Lung (tissue), 12 donors: ENCODE results near the gene RNASE12. TPM values are rescaled to one million over a fixed set of nuclear protein-coding genes. Genes with fewer than 3 reads are reported as not detected.

Experiments used
- ATAC-seq: fragments of 200-7000 bp; cut with Tn5 transposase; one replicate; pipeline ENCODE4 v1.9.1; 2020; ENCODE audit warnings: moderate number of reproducible peaks; ENCODE audit not compliant: insufficient read depth, low FRiP score
- DNase-seq, 3 donors: peaks; one replicate each; pipeline ENCODE4 v3.0.0-alpha.2; 2013 to 2017
- H3K27ac ChIP-seq, 2 donors: one replicate each; pipeline ENCODE4 v1.5.1; 2013; ENCODE audit warnings: mild to moderate bottlenecking in 2 of 2, moderate library complexity in 2 of 2, control low read depth in 1 of 2, inconsistent platforms in 1 of 2, low read depth in 1 of 2, low read length in 1 of 2
- H3K27me3 ChIP-seq, 3 donors: one replicate each; pipeline ENCODE4 v1.5.1; 2013; ENCODE audit warnings: low read length in 2 of 3; ENCODE audit not compliant: control insufficient read depth in 3 of 3, insufficient read depth in 3 of 3
- H3K36me3 ChIP-seq, 4 donors: one replicate each; pipeline ENCODE4 v1.5.1; 2013; ENCODE audit warnings: low read length in 4 of 4, mild to moderate bottlenecking in 1 of 4, moderate library complexity in 1 of 4; ENCODE audit not compliant: control insufficient read depth in 4 of 4, insufficient read depth in 4 of 4
- H3K4me1 ChIP-seq, 5 donors: one replicate each; pipeline ENCODE4 v1.5.1; 2013; ENCODE audit warnings: low read length in 5 of 5, mild to moderate bottlenecking in 2 of 5, moderate library complexity in 1 of 5; ENCODE audit not compliant: control insufficient read depth in 5 of 5, insufficient read depth in 5 of 5
- H3K4me3 ChIP-seq: one replicate; pipeline ENCODE4 v1.5.1; 2013; ENCODE audit warnings: mild to moderate bottlenecking, control low read depth, moderate library complexity
- H3K9ac ChIP-seq, 2 donors: one replicate each; pipeline ENCODE4 v1.5.1; 2013; ENCODE audit warnings: low read length in 2 of 2, control low read depth in 1 of 2; ENCODE audit not compliant: insufficient read depth in 1 of 2
- H3K9me3 ChIP-seq, 4 donors: one replicate each; pipeline ENCODE4 v1.5.1; 2013; ENCODE audit warnings: low read length in 3 of 4, mild to moderate bottlenecking in 1 of 4, moderate library complexity in 1 of 4; ENCODE audit not compliant: control insufficient read depth in 4 of 4, insufficient read depth in 3 of 4
- WGBS, 2 donors: extraction: QIAGEN DNeasy Blood & Tissue Kit; methylation state at CpG; one replicate each; pipeline ENCODE4 v1.1.7; 2013; 5-methylcytosine and 5-hydroxymethylcytosine counted together
- polyA plus RNA-seq, 2 donors: library from polyadenylated mRNA; stranded (reverse); fragments of 200-250 nt; gene quantifications; one replicate each; pipeline ENCODE4 v1.2.1, GENCODE V29; 2013
- total RNA-seq, 2 donors: library from RNA; depleted of rRNA in 1 of 2; stranded (reverse); fragments of >200 nt in 1 of 2; gene quantifications; one replicate each; pipeline ENCODE4 v1.2.1, GENCODE V29; 2014 to 2021
- TF ChIP-seq, protein P1 (sequence below): IDR thresholded peaks from 2 replicates; pipeline ENCODE4 v1.5.1; 2012; ENCODE audit warnings: mild to moderate bottlenecking; ENCODE audit errors: control extremely low read depth, extremely low read depth
- donor health status: control.
- donor health status: control.
- donor health status: Bipolar disorder and iron deficiency.
- donor health status: healthy.
- donor health status: DM: yes; HTN: yes; CAD: no.

RNASE12 gene
- total and polyA plus RNA-seq, 4 donors: not detected

DNA sequence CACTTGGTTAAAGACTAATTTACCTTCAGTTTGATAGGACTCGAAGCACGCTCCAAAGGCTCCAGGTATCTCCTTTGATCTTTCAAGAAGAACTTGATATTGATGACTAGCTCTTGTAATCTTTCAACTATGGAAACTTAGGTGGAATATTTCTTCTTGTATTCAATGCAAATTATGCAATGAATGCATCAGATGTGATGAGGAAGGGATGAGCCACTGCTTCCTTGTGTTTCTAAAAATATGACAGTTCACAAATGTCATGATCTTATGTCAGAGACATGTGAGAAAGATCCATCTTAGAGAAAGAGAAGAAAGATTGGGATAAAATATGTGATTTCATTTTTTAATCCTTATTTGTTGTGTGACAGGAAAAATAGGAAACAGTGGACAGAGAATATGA, 40.2 kb downstream of the RNASE12 start:
- no peaks in the 10 kb centered on the region for H3K36me3 ChIP-seq
- H3K9ac ChIP-seq: no peak overlapping the region
- no peaks in the 10 kb centered on the region for H3K9me3 ChIP-seq
- 92 to 99% methylated on average over 2 of the region's 2 CpGs for WGBS, 2 donors
- TF ChIP-seq, protein P1, sequence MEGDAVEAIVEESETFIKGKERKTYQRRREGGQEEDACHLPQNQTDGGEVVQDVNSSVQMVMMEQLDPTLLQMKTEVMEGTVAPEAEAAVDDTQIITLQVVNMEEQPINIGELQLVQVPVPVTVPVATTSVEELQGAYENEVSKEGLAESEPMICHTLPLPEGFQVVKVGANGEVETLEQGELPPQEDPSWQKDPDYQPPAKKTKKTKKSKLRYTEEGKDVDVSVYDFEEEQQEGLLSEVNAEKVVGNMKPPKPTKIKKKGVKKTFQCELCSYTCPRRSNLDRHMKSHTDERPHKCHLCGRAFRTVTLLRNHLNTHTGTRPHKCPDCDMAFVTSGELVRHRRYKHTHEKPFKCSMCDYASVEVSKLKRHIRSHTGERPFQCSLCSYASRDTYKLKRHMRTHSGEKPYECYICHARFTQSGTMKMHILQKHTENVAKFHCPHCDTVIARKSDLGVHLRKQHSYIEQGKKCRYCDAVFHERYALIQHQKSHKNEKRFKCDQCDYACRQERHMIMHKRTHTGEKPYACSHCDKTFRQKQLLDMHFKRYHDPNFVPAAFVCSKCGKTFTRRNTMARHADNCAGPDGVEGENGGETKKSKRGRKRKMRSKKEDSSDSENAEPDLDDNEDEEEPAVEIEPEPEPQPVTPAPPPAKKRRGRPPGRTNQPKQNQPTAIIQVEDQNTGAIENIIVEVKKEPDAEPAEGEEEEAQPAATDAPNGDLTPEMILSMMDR: no peak
- H3K4me1 ChIP-seq: no peaks in the 10 kb centered on the region
- H3K27ac ChIP-seq: no peak overlapping the region
- H3K27me3 ChIP-seq: no peaks in the 10 kb centered on the region
- no peak for DNase-seq
- no peak overlapping the region for H3K4me3 ChIP-seq
- ATAC-seq: no peak

DNA sequence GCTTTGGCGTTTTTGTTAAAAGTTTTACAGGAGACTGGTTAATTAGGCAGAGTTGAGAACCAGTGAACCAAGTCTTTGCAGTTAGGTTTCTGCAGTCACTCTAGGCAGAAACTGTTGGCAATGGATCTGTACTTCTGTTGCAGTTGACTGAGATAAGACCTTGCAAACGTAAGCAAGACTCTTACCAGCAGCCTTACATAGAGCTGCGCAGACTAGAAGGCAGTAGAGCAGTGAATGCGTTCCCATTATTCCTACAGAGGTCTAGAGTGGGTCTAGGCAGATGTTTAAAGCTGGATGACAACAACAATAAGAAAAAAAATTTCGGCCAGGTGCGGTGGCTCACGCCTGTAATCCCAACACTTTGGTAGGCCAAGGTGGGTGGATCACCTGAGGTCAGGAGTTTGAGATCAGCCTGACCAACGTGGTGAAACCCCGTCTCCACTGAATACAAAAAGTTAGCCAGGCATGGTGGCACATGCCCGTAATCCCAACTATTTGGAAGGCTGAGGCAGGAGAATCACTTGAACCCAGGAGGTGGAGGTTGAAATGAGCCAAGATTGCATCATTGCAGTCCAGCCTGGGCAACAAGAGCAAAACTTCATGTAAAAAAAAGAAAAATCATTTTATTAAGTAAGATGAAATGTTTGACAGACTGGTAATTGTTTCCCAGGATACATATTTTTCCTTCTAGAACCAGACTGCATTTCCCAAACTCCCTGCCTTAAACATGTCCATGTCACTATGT, 42.6 kb downstream of the RNASE12 start:
- Histone ChIP-seq H3K9ac (no peak overlapping the region), H3K27ac (no peak overlapping the region), H3K4me3 (no peak overlapping the region), H3K36me3 (no peaks in the 10 kb centered on the region), H3K4me1 (no peaks in the 10 kb centered on the region), H3K9me3 (no peaks in the 10 kb centered on the region), H3K27me3 (no peaks in the 10 kb centered on the region)
- TF ChIP-seq, protein P1: no peak
- ATAC-seq: no peak
- no peak for DNase-seq
- WGBS, 2 donors: 91 to 95% methylated on average over 10 of the region's 10 CpGs

DNA sequence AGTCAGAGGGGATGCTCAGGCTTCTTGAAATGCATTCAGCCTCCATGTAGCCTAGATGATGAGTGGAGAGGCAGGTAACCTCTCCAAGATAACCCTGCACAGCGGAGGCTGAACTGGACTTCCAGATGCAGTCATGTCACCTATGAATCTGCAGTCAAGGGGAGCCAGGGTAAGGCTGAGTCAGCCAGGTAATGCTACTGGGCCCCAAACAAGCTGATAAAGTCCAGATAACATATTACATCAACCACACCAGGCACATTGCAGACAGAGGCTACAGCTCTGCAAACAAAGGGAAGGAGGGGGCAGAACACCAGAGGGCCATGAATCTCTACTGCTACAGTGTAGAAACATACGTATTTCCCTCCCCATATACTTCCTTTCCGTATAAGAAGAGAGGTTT, 44.3 kb downstream of the RNASE12 start:
- ATAC-seq: no peak
- no peak overlapping the region for H3K4me3 ChIP-seq
- no peaks in the 10 kb centered on the region for H3K27me3 ChIP-seq
- H3K4me1 ChIP-seq: no peaks in the 10 kb centered on the region
- H3K27ac ChIP-seq: no peak overlapping the region
- DNase-seq: no peak
- WGBS, 2 donors: 53 to 69% methylated on average over 3 of the region's 3 CpGs
- TF ChIP-seq, protein P1: no peak
- no peaks in the 10 kb centered on the region for H3K36me3 ChIP-seq
- no peaks in the 10 kb centered on the region for H3K9me3 ChIP-seq
- H3K9ac ChIP-seq: no peak overlapping the region

Other genes with a start within 250 kb of the RNASE12 start
- gene PARP2, start 247.7 kb downstream of the RNASE12 start, total RNA-seq: 10 to 100 TPM; 15.3 to 17.7 TPM
- 10 to 100 TPM; 10.9 to 15.5 TPM for gene PARP2, start 247.7 kb downstream of the RNASE12 start, polyA plus RNA-seq
- gene TEP1, start 177.9 kb downstream of the RNASE12 start, total RNA-seq: 10 to 100 TPM; 21.8 to 44.7 TPM
- gene TEP1, start 177.9 kb downstream of the RNASE12 start, polyA plus RNA-seq: 10 to 100 TPM; 15.7 to 23.2 TPM
- under 1 TPM; 0.25 to 0.51 TPM for gene KLHL33, start 155.2 kb downstream of the RNASE12 start, total RNA-seq
- under 1 TPM; 0.03 to 0.08 TPM for gene KLHL33, start 155.2 kb downstream of the RNASE12 start, polyA plus RNA-seq
- 10 to 100 TPM; 35.5 to 44.8 TPM for gene OSGEP, start 136.6 kb downstream of the RNASE12 start, total RNA-seq
- 10 to 100 TPM; 43.5 to 54.1 TPM for gene OSGEP, start 136.6 kb downstream of the RNASE12 start, polyA plus RNA-seq
- 100 to 1,000 TPM in 1 of 2 donors, 10 to 100 TPM in 1; 66.2 to 144 TPM for gene APEX1, start 136.2 kb downstream of the RNASE12 start, total RNA-seq
- gene APEX1, start 136.2 kb downstream of the RNASE12 start, polyA plus RNA-seq: 100 to 1,000 TPM in 1 of 2 donors, 10 to 100 TPM in 1; 95.8 to 159 TPM
- 10 to 100 TPM; 22.2 to 35.6 TPM for gene PIP4P1, start 129.9 kb downstream of the RNASE12 start, total RNA-seq
- gene PIP4P1, start 129.9 kb downstream of the RNASE12 start, polyA plus RNA-seq: 10 to 100 TPM; 27.4 to 46.7 TPM
- gene PNP, start 122.0 kb downstream of the RNASE12 start, total RNA-seq: 10 to 100 TPM; 15.5 to 41.4 TPM
- 100 to 1,000 TPM in 1 of 2 donors, 10 to 100 TPM in 1; 32.7 to 119 TPM for gene PNP, start 122.0 kb downstream of the RNASE12 start, polyA plus RNA-seq
- 1 to 10 TPM in 1 of 2 donors, not detected in 1; 1.2 TPM for gene RNASE10, start 85.8 kb downstream of the RNASE12 start, total RNA-seq
- gene RNASE10, start 85.8 kb downstream of the RNASE12 start, polyA plus RNA-seq: under 1 TPM in 1 of 2 donors, not detected in 1; 0.06 TPM
- not detected for gene RNASE9, start 30.3 kb downstream of the RNASE12 start, total RNA-seq
- not detected for gene RNASE9, start 30.3 kb downstream of the RNASE12 start, polyA plus RNA-seq
- gene RNASE11, start 3.4 kb downstream of the RNASE12 start, total RNA-seq: not detected
- gene RNASE11, start 3.4 kb downstream of the RNASE12 start, polyA plus RNA-seq: not detected
- not detected for gene OR6S1, start 50.3 kb upstream of the RNASE12 start, total RNA-seq
- gene OR6S1, start 50.3 kb upstream of the RNASE12 start, polyA plus RNA-seq: not detected
- 10 to 100 TPM; 14.5 to 51.9 TPM for gene RNASE4, start 93.2 kb upstream of the RNASE12 start, total RNA-seq
- 10 to 100 TPM; 28.4 to 28.8 TPM for gene RNASE4, start 93.2 kb upstream of the RNASE12 start, polyA plus RNA-seq
- 10 to 100 TPM; 14.0 to 16.3 TPM for gene ANG, start 97.4 kb upstream of the RNASE12 start, total RNA-seq
- 10 to 100 TPM; 19.6 to 27.5 TPM for gene ANG, start 97.4 kb upstream of the RNASE12 start, polyA plus RNA-seq
- not detected for gene EDDM3A, start 154.5 kb upstream of the RNASE12 start, total RNA-seq
- not detected for gene EDDM3A, start 154.5 kb upstream of the RNASE12 start, polyA plus RNA-seq
- gene EDDM3B, start 177.0 kb upstream of the RNASE12 start, total RNA-seq: not detected
- gene EDDM3B, start 177.0 kb upstream of the RNASE12 start, polyA plus RNA-seq: under 1 TPM in 1 of 2 donors, not detected in 1; 0.09 TPM
- 10 to 100 TPM in 1 of 2 donors, 1 to 10 TPM in 1; 8.1 to 15.9 TPM for gene RNASE6, start 189.9 kb upstream of the RNASE12 start, total RNA-seq
- 10 to 100 TPM in 1 of 2 donors, 1 to 10 TPM in 1; 5.1 to 37.2 TPM for gene RNASE6, start 189.9 kb upstream of the RNASE12 start, polyA plus RNA-seq
- 100 to 1,000 TPM; 511 to 773 TPM for gene RNASE1, start 211.5 kb upstream of the RNASE12 start, total RNA-seq
- gene RNASE1, start 211.5 kb upstream of the RNASE12 start, polyA plus RNA-seq: 1,000 to 10,000 TPM; 1,226 to 1,326 TPM